Panc1 (cell line): ENCODE results near the gene MCF2L2. TPM values are rescaled to one million over a fixed set of nuclear protein-coding genes. Genes with fewer than 3 reads are reported as not detected.
A peak's percentile ranks its signal among the peaks of the same experiment; 100 is the strongest.

Source experiments
- ATAC-seq: fragments of 200-7000 bp; cut with Tn5 transposase; 2 replicates; pipeline ENCODE4 v1.9.1; 2020; ENCODE audit warnings: mild to moderate bottlenecking, moderate library complexity
- BruUV-seq: library from RNA; stranded (reverse); fragments of 400-500 nt; replicated peaks from 2 replicates; lab custom pipeline; 2021; lab: Mats Ljungman, UMichigan
- CTCF ChIA-PET: fragments of 300-600 bp; sonication (Branson Sonifier 250); formaldehyde crosslinking; loops from one replicate; lab custom pipeline; 2022; ENCODE audit warnings: antibody characterized with exemption; lab: Charles Lee
- POLR2A ChIA-PET: fragments of 300-600 bp; sonication (Branson Sonifier 250); formaldehyde crosslinking; loops from one replicate; lab custom pipeline; 2022; ENCODE audit warnings: antibody characterized with exemption; lab: Charles Lee
- DNase-seq: peaks from one replicate; pipeline ENCODE4 v3.0.0-alpha.2; 2010; ENCODE audit warnings: low read depth, low spot score
- H3K27ac ChIP-seq: 2 replicates; pipeline ENCODE4 v1.5.1; 2011; ENCODE audit warnings: mild to moderate bottlenecking, low read length, inconsistent platforms
- H3K27me3 ChIP-seq: fragments of 200-500 bp; sonication (Bioruptor generic); 2 replicates; pipeline ENCODE4 v1.6.0; 2014; ENCODE audit warnings: low read length, inconsistent platforms; ENCODE audit not compliant: control insufficient read depth, insufficient read depth
- H3K36me3 ChIP-seq: fragments of 200-500 bp; sonication (Bioruptor generic); 2 replicates; pipeline ENCODE4 v1.5.1; 2014; ENCODE audit warnings: inconsistent platforms, mild to moderate bottlenecking, low read length, moderate library complexity; ENCODE audit not compliant: control insufficient read depth, insufficient read depth
- H3K4me1 ChIP-seq: 2 replicates; pipeline ENCODE4 v1.5.1; 2011; ENCODE audit warnings: inconsistent platforms, mild to moderate bottlenecking, low read length, moderate library complexity; ENCODE audit not compliant: control insufficient read depth, insufficient read depth
- H3K4me3 ChIP-seq, 2 experiments: 2 replicates each; pipeline ENCODE4 v1.5.1; 2011 to 2012; ENCODE audit warnings: low read depth in 2 of 2, low read length in 2 of 2, mild to moderate bottlenecking in 2 of 2, inconsistent platforms in 1 of 2, moderate library complexity in 1 of 2
- H3K9me3 ChIP-seq: fragments of 200-500 bp; sonication (Bioruptor generic); 2 replicates; pipeline ENCODE4 v1.5.1; 2014; ENCODE audit warnings: low read depth, mild to moderate bottlenecking, inconsistent platforms, low read length, moderate library complexity; ENCODE audit not compliant: control insufficient read depth, insufficient read depth
- POLR2AphosphoS5 ChIP-seq: IDR thresholded peaks from 2 replicates; pipeline ENCODE4 v1.6.1; 2012; ENCODE audit warnings: mild to moderate bottlenecking, low read depth, low read length, moderate library complexity
- SIN3A ChIP-seq: IDR thresholded peaks from 2 replicates; pipeline ENCODE4 v1.6.1; 2012; ENCODE audit warnings: low read depth, mild to moderate bottlenecking, low read length, moderate library complexity, borderline replicate concordance; ENCODE audit not compliant: insufficient read depth
- TCF7L2 ChIP-seq: IDR thresholded peaks from 2 replicates; pipeline ENCODE4 v1.6.1; 2011; ENCODE audit warnings: mild to moderate bottlenecking, low read depth, low read length, inconsistent platforms
- in situ Hi-C: cut with HindIII; loops from 2 replicates; pipeline ENCODE4 v1.10.0; 2016; ENCODE audit warnings: low sequenced_read_pairs, low pct_unique_long_range_greater_than_20kb
- intact Hi-C: fragments of 100-400 bp; cut with micrococcal nuclease; formaldehyde crosslinking; loops from one replicate; pipeline ENCODE4 v1.10.0; 2022; ENCODE audit not compliant: unreplicated experiment
- total RNA-seq: library from RNA; stranded (reverse); gene quantifications from one replicate; pipeline ENCODE4 v1.2.1, GENCODE V29; 2021; ENCODE audit not compliant: unreplicated experiment
- TF ChIP-seq, protein P1 (sequence below): fragments of 450-650 bp; IDR thresholded peaks from 2 replicates; pipeline ENCODE4 v1.5.1; 2017; ENCODE audit warnings: mild to moderate bottlenecking
- TF ChIP-seq, protein P2 (sequence below), 2 experiments: IDR thresholded peaks; 2 replicates each; pipeline ENCODE4 v1.6.1; 2011 to 2012; ENCODE audit warnings: low read depth in 2 of 2, control low read depth in 1 of 2, low read length in 1 of 2, mild to moderate bottlenecking in 1 of 2, moderate library complexity in 1 of 2; ENCODE audit not compliant: insufficient read depth in 1 of 2

MCF2L2 gene
- total RNA-seq, 1 experiment from 2014 or later, result 1.0 TPM

DNA sequence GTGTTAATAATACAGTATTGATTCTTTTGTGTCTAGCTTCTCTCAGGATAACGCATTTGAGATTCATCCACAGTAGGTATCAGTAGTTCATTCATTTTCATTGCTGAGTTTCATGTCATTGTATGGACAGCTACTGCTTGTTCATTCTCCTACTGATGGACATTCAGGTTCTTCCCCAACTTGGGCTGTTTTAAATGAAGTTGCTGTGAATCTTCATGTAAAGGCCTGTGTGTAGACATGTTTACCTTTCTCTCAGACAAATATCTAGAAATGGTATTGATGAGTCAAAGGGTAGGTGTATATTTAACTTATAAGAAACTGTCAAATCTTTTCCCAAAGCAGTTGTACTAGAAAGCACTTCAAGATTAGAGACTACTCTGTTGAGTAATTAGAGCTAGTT lies 26.7 kb downstream of the MCF2L2 start:
- intact Hi-C loops, result no loop called here
- Histone ChIP-seq H3K27me3 (no peaks in the 10 kb centered on the region; the same call in 1 of the 2 replicates), H3K4me1 (no peaks in the 10 kb centered on the region), H3K9me3 (no peaks in the 10 kb centered on the region), H3K27ac (no peak overlapping the region), H3K4me3 (no peak overlapping the region), H3K36me3 (no peaks in the 10 kb centered on the region)
- TF ChIP-seq, protein P1, sequence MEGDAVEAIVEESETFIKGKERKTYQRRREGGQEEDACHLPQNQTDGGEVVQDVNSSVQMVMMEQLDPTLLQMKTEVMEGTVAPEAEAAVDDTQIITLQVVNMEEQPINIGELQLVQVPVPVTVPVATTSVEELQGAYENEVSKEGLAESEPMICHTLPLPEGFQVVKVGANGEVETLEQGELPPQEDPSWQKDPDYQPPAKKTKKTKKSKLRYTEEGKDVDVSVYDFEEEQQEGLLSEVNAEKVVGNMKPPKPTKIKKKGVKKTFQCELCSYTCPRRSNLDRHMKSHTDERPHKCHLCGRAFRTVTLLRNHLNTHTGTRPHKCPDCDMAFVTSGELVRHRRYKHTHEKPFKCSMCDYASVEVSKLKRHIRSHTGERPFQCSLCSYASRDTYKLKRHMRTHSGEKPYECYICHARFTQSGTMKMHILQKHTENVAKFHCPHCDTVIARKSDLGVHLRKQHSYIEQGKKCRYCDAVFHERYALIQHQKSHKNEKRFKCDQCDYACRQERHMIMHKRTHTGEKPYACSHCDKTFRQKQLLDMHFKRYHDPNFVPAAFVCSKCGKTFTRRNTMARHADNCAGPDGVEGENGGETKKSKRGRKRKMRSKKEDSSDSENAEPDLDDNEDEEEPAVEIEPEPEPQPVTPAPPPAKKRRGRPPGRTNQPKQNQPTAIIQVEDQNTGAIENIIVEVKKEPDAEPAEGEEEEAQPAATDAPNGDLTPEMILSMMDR, result no peak
- TF ChIP-seq TCF7L2, result no peak
- TF ChIP-seq POLR2AphosphoS5, result no peak
- TF ChIP-seq SIN3A, result no peak
- TF ChIP-seq, protein P2, sequence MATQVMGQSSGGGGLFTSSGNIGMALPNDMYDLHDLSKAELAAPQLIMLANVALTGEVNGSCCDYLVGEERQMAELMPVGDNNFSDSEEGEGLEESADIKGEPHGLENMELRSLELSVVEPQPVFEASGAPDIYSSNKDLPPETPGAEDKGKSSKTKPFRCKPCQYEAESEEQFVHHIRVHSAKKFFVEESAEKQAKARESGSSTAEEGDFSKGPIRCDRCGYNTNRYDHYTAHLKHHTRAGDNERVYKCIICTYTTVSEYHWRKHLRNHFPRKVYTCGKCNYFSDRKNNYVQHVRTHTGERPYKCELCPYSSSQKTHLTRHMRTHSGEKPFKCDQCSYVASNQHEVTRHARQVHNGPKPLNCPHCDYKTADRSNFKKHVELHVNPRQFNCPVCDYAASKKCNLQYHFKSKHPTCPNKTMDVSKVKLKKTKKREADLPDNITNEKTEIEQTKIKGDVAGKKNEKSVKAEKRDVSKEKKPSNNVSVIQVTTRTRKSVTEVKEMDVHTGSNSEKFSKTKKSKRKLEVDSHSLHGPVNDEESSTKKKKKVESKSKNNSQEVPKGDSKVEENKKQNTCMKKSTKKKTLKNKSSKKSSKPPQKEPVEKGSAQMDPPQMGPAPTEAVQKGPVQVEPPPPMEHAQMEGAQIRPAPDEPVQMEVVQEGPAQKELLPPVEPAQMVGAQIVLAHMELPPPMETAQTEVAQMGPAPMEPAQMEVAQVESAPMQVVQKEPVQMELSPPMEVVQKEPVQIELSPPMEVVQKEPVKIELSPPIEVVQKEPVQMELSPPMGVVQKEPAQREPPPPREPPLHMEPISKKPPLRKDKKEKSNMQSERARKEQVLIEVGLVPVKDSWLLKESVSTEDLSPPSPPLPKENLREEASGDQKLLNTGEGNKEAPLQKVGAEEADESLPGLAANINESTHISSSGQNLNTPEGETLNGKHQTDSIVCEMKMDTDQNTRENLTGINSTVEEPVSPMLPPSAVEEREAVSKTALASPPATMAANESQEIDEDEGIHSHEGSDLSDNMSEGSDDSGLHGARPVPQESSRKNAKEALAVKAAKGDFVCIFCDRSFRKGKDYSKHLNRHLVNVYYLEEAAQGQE (IDR thresholded peaks at IDR 0.05; ENCODE audit: insufficient read depth in 1 of 2, low read depth in 2 of 2, low read length in 1 of 2), result no peak
- ATAC-seq (no peak), DNase-seq (no peak)
- no TSS peak for BruUV-seq
- in situ Hi-C loops, result no loop called here
- POLR2A ChIA-PET, result no interaction called here
- CTCF ChIA-PET, result no interaction called here

DNA sequence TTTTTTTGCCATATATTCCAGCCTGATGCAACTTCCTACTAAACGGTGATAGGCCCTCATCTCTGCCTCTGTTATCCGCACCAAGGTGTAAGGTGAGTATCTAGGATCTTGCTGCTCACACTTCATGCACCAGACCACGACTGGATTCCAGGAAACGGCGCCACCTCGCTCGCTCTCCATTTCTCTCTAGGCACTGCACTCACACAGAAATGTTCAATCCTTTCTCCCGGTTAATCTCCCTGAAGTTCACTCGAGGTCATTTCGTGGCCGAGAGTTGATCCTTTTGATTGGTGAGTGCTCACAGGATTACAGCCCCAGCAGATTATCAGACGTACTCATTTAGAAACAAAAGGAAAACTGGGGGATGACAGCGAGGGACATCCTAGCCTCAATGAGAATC lies 28.1 kb downstream of the MCF2L2 start:
- 0 out of 4 replicates have a peak overlapping the region, but pooled peaks of 1 of the 2 experiments have one; percentile 10 for H3K4me3 ChIP-seq
- H3K27me3 ChIP-seq, result no peaks in the 10 kb centered on the region; the same call in 1 of the 2 replicates
- CTCF ChIA-PET, result no interaction called here
- no peaks in the 10 kb centered on the region for H3K9me3 ChIP-seq
- ATAC-seq, result peak; percentile 48; the same call in 1 of the 2 replicates
- H3K36me3 ChIP-seq, result no peaks in the 10 kb centered on the region
- in situ Hi-C loops (no loop called here), intact Hi-C loops (no loop called here)
- H3K27ac ChIP-seq, result no peak overlapping the region
- no TSS peak for BruUV-seq
- POLR2A ChIA-PET, result no interaction called here
- DNase-seq, result no peak
- H3K4me1 ChIP-seq, result no peaks in the 10 kb centered on the region
- TF ChIP-seq TCF7L2, result no peak
- TF ChIP-seq SIN3A, result no peak
- TF ChIP-seq, protein P1, result no peak; the same call in 1 of the 2 replicates
- TF ChIP-seq, protein P2 (IDR thresholded peaks at IDR 0.05; ENCODE audit: insufficient read depth in 1 of 2, low read depth in 2 of 2, low read length in 1 of 2), result no peak
- no peak for TF ChIP-seq POLR2AphosphoS5
